Measurements from ENCODE around the gene WNT2.

DNA sequence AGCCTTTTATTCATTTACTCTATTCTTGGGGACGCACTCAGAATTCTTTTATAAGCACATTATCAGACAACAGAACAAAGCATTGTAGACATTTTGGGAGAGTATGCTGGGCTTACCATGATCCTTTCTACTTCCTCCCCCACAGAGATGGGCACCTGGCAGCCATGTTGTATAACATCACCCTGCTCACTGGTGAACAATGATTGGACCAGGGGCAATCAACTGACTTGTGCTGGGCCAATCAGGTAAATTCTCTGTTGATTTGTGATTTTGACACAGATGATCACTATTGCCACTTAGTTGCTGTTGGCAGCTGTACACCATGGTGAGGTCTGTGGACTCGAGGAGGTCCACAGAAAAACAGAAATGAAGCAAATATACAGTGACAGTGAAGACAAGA lies 43.7 kb downstream of the WNT2 start:
- TF ChIP-seq, protein P1, sequence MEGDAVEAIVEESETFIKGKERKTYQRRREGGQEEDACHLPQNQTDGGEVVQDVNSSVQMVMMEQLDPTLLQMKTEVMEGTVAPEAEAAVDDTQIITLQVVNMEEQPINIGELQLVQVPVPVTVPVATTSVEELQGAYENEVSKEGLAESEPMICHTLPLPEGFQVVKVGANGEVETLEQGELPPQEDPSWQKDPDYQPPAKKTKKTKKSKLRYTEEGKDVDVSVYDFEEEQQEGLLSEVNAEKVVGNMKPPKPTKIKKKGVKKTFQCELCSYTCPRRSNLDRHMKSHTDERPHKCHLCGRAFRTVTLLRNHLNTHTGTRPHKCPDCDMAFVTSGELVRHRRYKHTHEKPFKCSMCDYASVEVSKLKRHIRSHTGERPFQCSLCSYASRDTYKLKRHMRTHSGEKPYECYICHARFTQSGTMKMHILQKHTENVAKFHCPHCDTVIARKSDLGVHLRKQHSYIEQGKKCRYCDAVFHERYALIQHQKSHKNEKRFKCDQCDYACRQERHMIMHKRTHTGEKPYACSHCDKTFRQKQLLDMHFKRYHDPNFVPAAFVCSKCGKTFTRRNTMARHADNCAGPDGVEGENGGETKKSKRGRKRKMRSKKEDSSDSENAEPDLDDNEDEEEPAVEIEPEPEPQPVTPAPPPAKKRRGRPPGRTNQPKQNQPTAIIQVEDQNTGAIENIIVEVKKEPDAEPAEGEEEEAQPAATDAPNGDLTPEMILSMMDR (IDR thresholded peaks at IDR 0.05; ENCODE audit: poor library complexity, severe bottlenecking): no peak
- TF ChIP-seq EP300 (conservative IDR thresholded peaks at IDR 0.05; ENCODE audit: poor library complexity, severe bottlenecking): no peak
